GM19240 (cell line): ENCODE results near the gene SLC35F1.

ENCODE experiments used
- DNase-seq: peaks from one replicate; pipeline ENCODE4 v3.0.0; 2011; ENCODE audit warnings: low spot score; ENCODE audit not compliant: insufficient read length

Gene SLC35F1

DNA sequence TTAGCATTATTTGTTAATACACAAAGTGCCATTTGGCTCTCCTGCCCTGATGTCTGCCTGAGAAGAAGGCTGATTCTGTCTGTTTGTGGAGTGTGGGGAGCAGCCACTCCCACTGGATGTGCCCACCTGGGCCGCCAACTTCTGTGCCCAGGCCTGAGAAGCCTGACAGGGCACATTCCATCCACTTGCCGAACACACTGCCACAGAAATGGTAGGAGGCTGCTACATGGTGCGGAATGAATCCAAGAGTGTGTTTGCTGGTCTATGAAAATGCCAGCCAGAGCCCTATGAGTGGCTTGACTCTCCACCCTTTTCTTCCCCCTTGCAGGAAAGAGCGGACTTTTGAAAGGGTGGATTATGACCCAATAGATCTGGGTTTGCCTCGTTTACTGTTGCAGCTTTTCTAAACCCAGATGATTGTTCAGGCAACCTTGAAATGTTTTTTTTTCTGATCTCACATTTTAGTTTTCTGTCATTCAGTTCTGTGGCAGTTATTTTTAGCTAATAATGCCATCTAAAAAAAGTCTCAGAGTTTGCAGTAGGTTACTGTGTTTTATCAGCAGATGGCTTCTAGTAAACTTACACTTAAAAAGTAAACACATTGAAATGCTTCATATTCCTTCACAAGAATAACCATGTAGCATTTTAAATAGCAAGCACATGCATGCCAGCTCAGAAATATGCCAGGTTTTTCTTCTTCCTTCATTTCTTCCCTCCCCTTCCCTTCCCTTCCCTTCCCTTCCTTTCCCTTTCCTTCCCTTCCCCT lies 196.5 kb downstream of the SLC35F1 start:
- no peak for DNase-seq

- no peak for DNase-seq
Measured at GRCh38 chr6:118122161-118122725, 215.2 kb downstream of the SLC35F1 start.

DNA sequence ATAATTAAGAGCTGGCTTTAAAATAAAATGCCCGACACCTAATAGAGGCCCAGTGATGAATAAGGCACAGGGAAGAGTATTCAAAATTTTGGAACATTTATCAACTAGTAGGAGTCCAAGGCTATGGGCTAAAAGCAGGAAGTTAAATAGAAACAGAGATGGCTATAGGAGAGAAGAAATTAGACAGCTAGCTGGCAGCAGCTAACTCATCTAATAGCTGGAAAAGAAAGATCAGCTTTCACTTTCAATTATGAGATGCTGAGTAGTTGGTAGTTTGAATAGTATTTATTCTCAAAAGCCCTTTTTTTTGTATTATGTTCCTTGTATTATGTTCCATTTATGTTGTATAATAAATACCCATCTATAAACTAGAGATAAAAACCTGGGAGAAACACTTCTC lies 215.7 kb downstream of the SLC35F1 start:
- DNase-seq: no peak

DNA sequence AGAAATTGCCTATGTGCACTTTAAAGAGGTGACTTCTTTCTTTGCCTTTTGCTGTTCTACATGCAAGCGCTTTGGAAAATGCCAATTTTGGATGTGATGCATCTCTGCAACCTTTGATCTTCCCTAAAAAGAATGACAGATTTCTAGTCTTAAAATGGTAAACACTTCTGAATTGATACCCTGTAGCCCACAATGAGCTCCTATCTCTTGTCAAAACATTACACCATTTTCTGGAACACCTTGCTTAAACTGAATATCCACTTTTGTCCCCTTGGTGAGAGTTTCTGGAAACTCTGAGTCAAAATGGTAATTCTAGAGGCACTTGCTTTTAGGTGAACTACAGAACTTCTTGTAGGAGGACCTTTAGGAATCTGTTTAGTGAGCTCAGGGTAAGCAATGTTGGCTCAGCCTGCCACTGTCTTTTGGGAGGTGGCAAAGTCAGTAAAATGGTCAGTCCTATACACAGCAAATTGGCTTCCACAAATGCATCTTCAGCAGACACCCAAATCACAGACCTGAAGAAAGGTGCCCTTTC lies 216.5 kb downstream of the SLC35F1 start:
- DNase-seq: no peak

- no peak for DNase-seq
Measured at GRCh38 chr6:118124851-118125250, 217.8 kb downstream of the SLC35F1 start.

DNA sequence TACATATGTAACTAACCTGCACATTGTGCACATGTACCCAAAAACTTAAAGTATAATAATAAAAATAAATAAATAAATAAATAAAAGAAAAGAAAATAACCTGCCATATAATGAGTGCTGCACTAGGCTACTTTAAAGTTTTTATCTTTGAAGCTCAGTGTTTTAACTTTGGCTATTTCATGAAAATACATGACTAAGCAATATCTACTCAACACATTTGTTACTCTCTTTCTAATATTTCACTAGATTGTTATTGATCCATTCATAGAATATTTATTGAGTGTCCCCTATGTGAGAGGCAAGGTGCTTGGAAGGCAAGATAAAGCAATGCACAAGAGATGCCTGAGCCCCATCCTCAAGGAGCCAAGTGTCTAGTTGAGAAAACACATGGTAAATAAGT lies 221.7 kb downstream of the SLC35F1 start:
- DNase-seq: no peak

DNA sequence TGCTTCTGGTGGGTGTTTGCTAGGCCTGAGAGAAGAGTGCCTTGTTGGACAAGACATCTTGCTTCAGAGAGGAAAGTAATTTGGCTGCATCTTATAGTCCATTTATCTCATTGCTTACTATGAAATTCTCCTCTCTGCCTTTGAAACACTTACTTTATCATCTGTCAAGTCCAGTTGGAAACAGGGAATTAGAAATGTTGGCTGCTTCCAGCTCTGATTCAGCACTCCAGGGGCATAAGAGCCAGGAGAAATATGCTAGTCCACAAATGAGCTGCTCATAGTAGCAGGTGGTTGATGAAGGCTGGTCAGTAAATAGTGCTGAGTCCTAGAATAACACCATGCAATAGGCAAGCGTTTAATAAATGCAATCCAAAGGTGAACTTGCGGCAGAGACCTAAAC lies 227.1 kb downstream of the SLC35F1 start:
- no peak for DNase-seq

GRCh38 chr6:118134736-118135135 lies 227.7 kb downstream of the SLC35F1 start:
- no peak for DNase-seq

DNA sequence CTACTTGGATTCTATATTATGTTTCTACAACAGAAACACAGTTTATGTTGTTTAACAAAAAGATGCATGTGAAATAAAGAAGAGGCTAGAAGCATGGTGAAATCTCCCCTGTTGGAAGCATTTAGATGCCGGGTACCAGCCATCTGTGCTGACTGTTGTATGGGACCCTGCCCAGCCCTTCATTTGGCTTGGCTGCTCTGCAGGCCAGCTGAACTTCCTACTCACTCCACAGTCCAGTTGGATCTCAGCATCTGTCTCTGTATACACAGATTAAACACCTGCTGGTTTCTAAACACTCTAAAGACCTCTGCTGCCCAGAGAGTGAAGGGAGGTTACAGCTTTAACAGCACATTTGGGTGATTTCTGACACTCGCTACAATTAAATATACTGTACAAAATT lies 228.3 kb downstream of the SLC35F1 start:
- DNase-seq: no peak

DNA sequence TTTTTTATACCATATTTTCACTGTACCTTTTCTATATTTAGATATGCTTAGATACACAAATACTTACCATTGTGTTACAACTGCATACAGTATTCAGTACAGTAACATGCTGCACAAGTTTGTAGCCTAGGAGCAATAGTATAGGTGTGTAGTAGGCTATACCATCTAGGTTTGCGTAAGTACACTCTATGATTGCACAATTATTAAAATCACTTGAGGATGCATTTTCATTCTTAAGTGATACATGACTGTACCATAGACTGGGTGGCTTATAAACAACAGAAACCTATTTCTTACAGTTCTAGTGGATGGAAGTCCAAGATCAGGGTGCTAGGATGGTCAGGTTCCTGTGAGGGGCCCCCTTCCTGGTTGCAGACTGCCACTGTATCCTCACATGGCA lies 234.1 kb downstream of the SLC35F1 start:
- DNase-seq: no peak

DNA sequence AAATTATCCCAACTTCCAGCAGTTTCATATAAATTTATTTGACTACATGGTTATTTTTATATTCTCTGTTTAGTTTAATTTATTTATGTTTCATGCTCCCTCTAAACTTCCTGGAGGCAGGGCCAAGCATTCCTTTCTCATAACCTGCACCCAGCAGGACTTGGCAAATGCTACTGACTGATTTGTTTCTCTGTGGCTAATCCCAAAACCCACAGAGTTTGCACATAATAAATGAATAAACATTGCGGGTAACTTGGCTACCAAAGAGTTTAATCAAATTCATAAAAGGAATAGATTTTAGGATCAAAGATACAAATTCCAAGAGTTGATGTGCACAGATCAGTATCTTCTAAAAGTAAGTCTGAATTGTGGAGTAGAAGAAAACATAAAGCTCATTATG lies 239.5 kb downstream of the SLC35F1 start:
- no peak for DNase-seq

DNA sequence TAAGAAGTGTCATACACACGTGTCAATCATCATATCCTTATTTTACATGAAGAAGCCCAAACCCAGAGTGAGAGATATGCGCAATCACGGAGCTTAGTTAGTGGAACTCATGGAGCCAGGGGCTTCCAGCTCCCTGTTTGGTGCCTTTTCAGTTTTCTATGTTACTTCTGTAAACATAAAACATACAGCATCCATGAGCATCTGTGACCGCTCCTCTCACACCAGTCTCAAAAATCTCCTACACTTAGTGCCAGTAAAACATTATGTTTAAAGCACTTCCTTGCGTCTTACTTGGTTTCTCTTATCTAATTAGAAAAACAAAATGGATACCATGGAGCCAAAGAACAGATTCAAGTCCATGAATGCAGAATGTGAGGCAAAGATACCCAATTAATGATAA lies 240.4 kb downstream of the SLC35F1 start:
- no peak for DNase-seq

GRCh38 chr6:118148561-118148960 lies 241.5 kb downstream of the SLC35F1 start:
- no peak for DNase-seq

DNA sequence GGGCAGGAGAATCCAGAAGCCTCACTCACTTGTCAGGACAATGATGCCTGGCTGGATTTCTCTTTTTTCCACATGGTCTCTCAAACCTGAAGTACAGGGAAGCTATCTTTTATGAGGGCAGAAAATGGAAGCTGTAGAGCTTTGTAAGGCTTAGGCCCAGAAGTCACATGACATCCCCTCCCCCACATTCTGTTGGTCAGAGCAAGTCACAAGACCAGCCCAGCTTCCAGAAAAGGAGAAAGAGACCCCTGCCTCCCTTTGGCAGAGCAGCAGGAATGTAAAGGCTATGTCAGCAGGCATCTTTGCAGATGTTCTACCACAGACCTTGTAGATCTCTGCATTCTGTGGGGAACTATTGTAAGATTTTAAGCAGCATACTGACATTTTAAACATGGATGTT lies 245.5 kb downstream of the SLC35F1 start:
- DNase-seq: no peak

DNA sequence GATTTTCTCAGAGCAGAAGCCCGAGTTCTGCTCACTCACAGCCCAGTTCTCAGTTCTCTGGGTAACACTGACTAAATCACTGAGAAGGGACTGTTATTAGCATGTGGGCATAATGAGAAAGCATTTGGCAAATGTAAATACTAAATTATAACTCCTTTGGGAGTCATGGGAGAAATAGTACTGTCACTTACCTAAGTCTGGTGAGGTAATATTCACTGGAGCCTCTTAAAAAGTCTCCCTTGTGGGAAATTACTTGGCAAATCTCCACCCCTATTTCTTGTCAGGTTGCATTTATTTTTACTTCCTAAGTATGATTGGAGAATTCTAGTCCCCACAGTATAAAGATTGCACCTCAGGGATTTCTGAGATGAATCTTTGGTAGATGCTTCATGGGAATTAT lies 254.3 kb downstream of the SLC35F1 start:
- no peak for DNase-seq

DNA sequence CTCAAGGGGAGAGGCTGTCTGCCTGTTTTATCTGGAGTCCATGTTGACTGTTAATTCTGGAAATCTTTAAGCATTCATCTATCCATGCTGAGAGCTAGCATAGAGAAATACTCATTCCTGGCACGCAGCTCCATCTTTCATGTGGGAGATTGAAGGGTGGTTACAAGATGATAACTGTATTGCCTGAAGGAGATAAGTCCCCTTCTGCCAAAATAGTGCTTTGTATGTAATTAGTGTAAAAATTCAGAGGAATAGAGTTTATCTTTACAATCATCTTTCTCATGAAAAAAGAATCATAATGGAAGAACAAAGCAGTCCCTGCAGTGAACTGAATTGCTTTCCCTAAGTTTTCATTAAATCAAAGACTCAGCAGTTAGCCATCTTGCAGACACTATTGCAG lies 256.5 kb downstream of the SLC35F1 start:
- DNase-seq: no peak

- DNase-seq: no peak
Measured at GRCh38 chr6:118165500-118165899, 258.4 kb downstream of the SLC35F1 start.

GRCh38 chr6:118168421-118168820 lies 261.4 kb downstream of the SLC35F1 start:
- DNase-seq: no peak

- no peak for DNase-seq
Measured at GRCh38 chr6:118171852-118172251, 264.8 kb downstream of the SLC35F1 start.

- no peak for DNase-seq
Measured at GRCh38 chr6:118174071-118174470, 267.0 kb downstream of the SLC35F1 start.

- no peak for DNase-seq
Measured at GRCh38 chr6:118177720-118178119, 270.7 kb downstream of the SLC35F1 start.

GRCh38 chr6:118179048-118179447 lies 272.0 kb downstream of the SLC35F1 start:
- DNase-seq: no peak
